ENCODE results near the gene ITPRIP. TPM values are rescaled to one million over a fixed set of nuclear protein-coding genes. Genes with fewer than 3 reads are reported as not detected.

Gene ITPRIP
- total and polyA plus RNA-seq, 4 donors: 21.7 to 44.7 (median 29.9) TPM

DNA sequence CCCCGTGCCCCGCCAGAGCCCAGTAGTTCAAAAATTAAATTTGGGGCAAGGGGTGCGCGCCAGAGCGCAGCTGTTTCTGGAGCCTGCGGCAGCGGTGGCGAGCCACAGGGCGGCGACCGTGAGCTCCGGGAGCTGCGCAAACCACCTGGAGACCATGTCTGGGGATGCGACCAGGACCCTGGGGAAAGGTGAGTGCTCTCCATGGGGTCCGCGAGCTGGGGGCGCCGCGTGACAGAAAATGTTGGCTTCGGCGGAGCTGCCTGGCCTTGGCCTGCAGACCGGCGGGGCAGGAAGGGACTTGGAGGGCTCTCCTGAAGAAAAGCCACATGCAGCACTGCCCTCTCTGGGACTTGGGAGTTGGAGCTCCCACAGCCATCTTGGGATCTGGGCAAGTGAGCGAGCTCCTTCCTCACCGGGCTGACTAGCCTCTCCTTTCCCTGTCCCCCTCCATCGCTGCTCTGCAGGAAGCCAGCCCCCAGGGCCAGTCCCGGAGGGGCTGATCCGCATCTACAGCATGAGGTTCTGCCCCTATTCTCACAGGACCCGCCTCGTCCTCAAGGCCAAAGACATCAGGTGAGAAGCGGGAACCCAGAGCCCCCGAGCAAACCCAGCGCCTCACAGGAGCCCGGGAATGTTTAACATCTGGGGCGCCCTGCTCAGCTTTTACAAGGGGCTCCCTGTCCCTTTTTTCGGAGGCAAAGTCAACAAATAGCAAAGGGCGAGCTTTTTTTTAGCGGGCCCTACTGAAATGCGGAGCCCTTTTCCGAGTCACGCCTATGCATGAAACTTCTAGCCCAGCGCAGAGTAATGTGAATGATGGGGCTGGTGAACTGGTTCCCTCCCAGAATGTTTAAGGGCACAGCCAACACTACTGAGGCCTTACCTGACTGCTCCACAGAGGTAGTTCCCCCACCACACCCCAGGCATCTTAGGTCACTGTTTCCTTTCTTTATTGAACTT, 63.2 kb downstream of the ITPRIP start:
- 17 to 23% methylated on average over 42 of the region's 42 CpGs for WGBS, 2 donors
- H3K9ac ChIP-seq (ENCODE audit: insufficient read depth in 1 of 2, low read length in 2 of 2): peak overlapping the region; percentile 60 to 68
- peak; percentile 65 to 73 (median 66) for DNase-seq

DNA sequence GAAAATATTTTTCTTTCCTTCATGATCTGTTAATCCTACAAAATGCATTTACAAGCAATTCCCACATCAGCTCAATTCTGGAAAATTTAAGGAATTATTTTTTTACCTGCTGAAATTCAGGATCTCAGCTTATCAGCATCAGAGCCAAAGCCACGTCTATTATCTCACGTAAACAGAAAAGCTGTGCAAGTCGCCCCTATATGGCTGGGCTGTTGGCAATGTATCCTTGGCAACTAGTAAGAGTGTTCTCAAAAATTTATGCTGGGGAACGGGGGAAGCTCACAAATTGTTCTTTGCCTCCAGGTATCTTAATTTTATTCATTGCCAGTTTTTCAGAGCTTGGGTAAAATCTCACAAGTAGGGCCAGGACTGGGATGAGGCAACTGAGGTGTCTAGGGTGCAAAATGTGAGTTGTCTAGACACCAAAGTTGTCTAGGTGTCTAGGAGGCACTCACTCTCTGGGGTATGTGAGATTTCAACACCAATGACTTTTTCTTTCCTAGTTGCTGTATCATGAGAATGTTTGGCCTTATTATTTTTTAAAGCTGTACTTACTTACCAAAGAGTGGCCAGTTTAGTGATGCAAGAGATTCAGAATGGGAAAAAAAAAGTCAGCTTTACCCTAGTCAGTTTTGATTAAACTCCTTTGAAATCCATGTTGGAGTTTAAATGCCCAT, 64.2 kb downstream of the ITPRIP start:
- no peaks in the 10 kb centered on the region for H3K9me3 ChIP-seq (ENCODE audit: control insufficient read depth in 4 of 4, insufficient read depth in 3 of 4, low read length in 3 of 4)
- no peaks in the 10 kb centered on the region for H3K36me3 ChIP-seq (ENCODE audit: control insufficient read depth in 4 of 4, insufficient read depth in 4 of 4, low read length in 4 of 4)
- H3K4me1 ChIP-seq (ENCODE audit: control insufficient read depth in 5 of 5, insufficient read depth in 5 of 5, low read length in 5 of 5): peaks cover 0 to 20% (median 2%) of the 10 kb centered on the region in 5 donors
- no peak overlapping the region for H3K4me3 ChIP-seq
- DNase-seq: peak in 1 of 3 donors; percentile 27
- TF ChIP-seq, protein P1, sequence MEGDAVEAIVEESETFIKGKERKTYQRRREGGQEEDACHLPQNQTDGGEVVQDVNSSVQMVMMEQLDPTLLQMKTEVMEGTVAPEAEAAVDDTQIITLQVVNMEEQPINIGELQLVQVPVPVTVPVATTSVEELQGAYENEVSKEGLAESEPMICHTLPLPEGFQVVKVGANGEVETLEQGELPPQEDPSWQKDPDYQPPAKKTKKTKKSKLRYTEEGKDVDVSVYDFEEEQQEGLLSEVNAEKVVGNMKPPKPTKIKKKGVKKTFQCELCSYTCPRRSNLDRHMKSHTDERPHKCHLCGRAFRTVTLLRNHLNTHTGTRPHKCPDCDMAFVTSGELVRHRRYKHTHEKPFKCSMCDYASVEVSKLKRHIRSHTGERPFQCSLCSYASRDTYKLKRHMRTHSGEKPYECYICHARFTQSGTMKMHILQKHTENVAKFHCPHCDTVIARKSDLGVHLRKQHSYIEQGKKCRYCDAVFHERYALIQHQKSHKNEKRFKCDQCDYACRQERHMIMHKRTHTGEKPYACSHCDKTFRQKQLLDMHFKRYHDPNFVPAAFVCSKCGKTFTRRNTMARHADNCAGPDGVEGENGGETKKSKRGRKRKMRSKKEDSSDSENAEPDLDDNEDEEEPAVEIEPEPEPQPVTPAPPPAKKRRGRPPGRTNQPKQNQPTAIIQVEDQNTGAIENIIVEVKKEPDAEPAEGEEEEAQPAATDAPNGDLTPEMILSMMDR (IDR thresholded peaks at IDR 0.05; ENCODE audit: control extremely low read depth, extremely low read depth): no peak
- ATAC-seq (ENCODE audit: insufficient read depth, low FRiP score): no peak
- 82 to 85% methylated on average over 4 of the region's 4 CpGs for WGBS, 2 donors
- no peaks in the 10 kb centered on the region for H3K27me3 ChIP-seq (ENCODE audit: control insufficient read depth in 3 of 3, insufficient read depth in 3 of 3, low read length in 2 of 3)
- no peak overlapping the region for H3K9ac ChIP-seq (ENCODE audit: insufficient read depth in 1 of 2, low read length in 2 of 2)
- no peak overlapping the region for H3K27ac ChIP-seq (ENCODE audit: low read depth in 1 of 2, low read length in 1 of 2)

More for the DNA sequence above, 63.2 kb downstream of the ITPRIP start:
- ATAC-seq (ENCODE audit: insufficient read depth, low FRiP score): peak; percentile 89
- Histone ChIP-seq H3K27ac (ENCODE audit: low read depth in 1 of 2, low read length in 1 of 2) (peak overlapping the region in 1 of 2 donors; percentile 70), H3K36me3 (ENCODE audit: control insufficient read depth in 4 of 4, insufficient read depth in 4 of 4, low read length in 4 of 4) (no peaks in the 10 kb centered on the region), H3K4me1 (ENCODE audit: control insufficient read depth in 5 of 5, insufficient read depth in 5 of 5, low read length in 5 of 5) (peaks cover 0 to 13% (median 0%) of the 10 kb centered on the region in 5 donors), H3K4me3 (peak overlapping the region; percentile 27), H3K27me3 (ENCODE audit: control insufficient read depth in 3 of 3, insufficient read depth in 3 of 3, low read length in 2 of 3) (no peaks in the 10 kb centered on the region), H3K9me3 (ENCODE audit: control insufficient read depth in 4 of 4, insufficient read depth in 3 of 4, low read length in 3 of 4) (no peaks in the 10 kb centered on the region)
- TF ChIP-seq, protein P1 (IDR thresholded peaks at IDR 0.05; ENCODE audit: control extremely low read depth, extremely low read depth): peak; percentile 57

DNA sequence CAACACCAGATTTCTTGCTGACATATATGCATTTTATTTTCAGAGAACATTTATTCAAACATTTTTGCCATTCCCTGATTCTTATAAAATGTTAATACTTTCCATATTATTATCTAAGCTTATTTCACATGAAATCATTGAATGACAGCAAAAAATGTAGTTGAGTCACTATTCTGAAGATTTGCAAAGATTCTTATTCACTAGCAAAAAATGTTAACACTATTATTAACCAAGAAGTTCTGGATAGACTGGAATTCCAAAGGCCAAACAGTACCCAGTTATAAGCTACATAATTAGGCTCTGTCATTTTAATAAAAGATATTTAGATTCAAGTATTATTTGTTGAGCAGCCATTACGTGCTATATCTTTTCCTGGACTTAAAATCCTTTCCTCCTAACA, 65.0 kb downstream of the ITPRIP start:
- Histone ChIP-seq H3K4me1 (ENCODE audit: control insufficient read depth in 5 of 5, insufficient read depth in 5 of 5, low read length in 5 of 5) (peaks cover 0 to 23% (median 2%) of the 10 kb centered on the region in 5 donors), H3K9ac (ENCODE audit: insufficient read depth in 1 of 2, low read length in 2 of 2) (no peak overlapping the region), H3K4me3 (no peak overlapping the region), H3K9me3 (ENCODE audit: control insufficient read depth in 4 of 4, insufficient read depth in 3 of 4, low read length in 3 of 4) (no peaks in the 10 kb centered on the region), H3K27ac (ENCODE audit: low read depth in 1 of 2, low read length in 1 of 2) (no peak overlapping the region), H3K36me3 (ENCODE audit: control insufficient read depth in 4 of 4, insufficient read depth in 4 of 4, low read length in 4 of 4) (peaks cover 0 to under 1% (median 0%) of the 10 kb centered on the region in 4 donors), H3K27me3 (ENCODE audit: control insufficient read depth in 3 of 3, insufficient read depth in 3 of 3, low read length in 2 of 3) (no peaks in the 10 kb centered on the region)
- DNase-seq: no peak
- ATAC-seq (ENCODE audit: insufficient read depth, low FRiP score): no peak
- WGBS, 2 donors: 86 to 90% methylated on average over 1 of the region's 1 CpG
- TF ChIP-seq, protein P1 (IDR thresholded peaks at IDR 0.05; ENCODE audit: control extremely low read depth, extremely low read depth): no peak
